CD4-positive, alpha-beta T cell treated with Interleukin-15 for 1 hour (primary cell): ENCODE data around the gene SLC35C1.
"Not testable (repeated sequence)": the region's sequence is repeated elsewhere in the genome, so short reads cannot be mapped to it uniquely, and the experiment has no call there.

Experiments used
- DNase-seq: peaks from one replicate; pipeline ENCODE4 v3.0.0-alpha.2; 2020

Gene SLC35C1

GRCh38 chr11:45791524-45791923 is 13.4 kb upstream of the SLC35C1 start:
- DNase-seq = no peak

- DNase-seq = no peak
These were observed 10.8 kb upstream of the SLC35C1 start for GRCh38 chr11:45794169-45794568.

- no peak for DNase-seq
These were observed 9.6 kb upstream of the SLC35C1 start for GRCh38 chr11:45795379-45795778.

- no peak for DNase-seq
These were observed 8.5 kb upstream of the SLC35C1 start for GRCh38 chr11:45796461-45796861.

- no peak for DNase-seq
These were observed 6.0 kb upstream of the SLC35C1 start for GRCh38 chr11:45798793-45799441.

DNA sequence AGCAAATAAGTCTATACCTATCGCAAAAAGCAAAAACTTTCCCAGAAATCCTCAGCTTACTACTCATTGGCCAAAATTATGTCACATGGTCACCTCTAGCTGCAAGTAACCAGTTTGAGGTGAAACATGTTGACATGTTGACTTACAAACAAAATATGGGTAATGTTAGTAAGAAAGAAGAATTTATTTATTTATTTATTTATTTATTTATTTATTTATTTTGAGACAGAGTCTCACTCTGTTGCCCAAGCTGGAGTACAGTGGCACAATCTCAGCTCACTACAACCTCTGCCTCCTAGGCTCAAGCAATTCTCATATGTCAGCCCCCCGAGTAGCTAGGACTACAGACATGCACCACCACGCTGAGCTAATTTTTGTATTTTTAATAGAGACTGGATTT is 5.4 kb upstream of the SLC35C1 start:
- DNase-seq = no peak

DNA sequence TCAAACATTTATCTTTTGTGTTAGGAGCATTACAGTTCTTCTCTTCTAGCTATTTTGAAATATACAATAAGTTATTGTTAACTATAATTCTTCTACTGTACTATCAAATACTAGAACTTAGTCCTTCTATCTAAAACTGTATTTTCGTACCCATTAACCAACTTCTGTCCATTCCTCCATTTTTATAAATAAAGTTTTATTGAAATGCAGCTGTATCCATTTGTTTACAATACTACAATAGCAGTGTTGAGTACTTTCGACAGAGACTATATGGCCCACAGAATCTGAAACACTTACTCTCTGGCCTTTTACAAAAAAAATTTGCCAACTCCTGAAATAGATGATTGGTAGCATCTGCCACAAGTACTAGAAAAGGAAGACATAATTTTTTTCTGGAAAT is 4.7 kb upstream of the SLC35C1 start:
- no peak for DNase-seq

DNA sequence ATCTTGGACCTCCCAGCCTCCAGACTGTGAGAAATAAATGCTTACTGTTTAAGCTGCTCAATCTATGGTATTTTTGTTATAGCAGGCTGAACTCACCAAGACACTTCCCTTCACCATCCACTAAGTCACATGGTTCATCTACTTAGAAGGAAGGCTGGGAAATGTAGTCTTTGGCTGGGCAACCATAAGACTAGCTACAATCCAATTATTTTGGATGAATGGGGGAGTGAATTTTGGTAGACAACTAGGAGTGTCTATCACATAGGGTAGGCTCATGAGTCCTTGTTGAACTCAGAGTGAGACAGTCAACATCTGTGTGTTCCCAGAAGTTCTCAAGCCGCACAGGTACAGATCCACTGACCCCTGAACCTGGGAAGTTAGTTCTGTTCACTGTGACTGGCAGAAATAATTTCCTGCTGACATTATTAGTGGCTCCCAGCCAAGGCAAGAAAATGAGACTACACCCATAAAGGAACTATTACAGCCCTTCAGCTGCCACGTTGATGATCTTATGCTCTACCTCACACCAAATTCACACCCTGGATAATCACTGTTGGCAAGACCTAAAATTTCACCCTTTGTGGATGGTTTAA is 3.1 kb upstream of the SLC35C1 start:
- DNase-seq = no peak

DNA sequence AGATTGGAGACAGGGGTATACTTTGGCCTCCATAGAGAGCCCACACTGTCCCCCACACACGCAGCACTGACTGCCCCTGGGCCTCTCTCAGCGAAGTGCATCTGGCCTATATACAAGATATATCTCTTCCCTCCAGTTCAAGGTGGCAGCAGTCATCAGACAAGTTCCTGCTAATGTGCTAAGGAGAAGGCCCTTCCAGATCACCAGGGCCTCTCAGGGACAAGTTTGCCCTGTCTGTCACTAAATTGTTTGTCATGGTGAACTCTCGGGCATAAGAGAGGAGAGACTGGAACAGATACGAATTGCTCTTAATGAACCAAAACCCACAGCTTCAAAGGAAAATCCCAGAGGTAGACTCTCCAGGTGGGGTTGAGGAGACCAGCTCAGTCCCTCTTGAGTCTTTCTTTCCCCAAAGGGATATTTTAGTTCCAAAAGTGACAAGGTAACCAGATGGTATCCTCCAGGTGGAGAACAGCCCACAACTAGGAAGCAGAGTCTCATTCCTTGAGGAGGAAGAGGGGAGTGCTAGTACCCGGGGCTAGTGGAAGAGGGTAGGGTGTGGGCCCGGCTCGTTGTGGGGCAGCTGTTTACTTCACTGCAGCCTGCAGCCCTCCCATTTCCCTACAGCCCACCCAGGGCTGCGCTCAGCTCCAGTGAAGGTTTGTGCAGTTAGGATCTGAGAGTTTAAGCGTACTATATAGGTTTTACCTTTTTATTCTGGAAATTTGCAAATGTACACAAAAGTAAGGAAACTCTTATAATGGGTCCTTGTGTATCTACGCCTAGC is 2.2 kb upstream of the SLC35C1 start:
- DNase-seq = no peak

GRCh38 chr11:45803971-45804760 is 783 bp upstream of the SLC35C1 start:
- peak; percentile 54 for DNase-seq

- DNase-seq = no peak
These were observed 539 bp downstream of the SLC35C1 start for GRCh38 chr11:45805305-45806071.

DNA sequence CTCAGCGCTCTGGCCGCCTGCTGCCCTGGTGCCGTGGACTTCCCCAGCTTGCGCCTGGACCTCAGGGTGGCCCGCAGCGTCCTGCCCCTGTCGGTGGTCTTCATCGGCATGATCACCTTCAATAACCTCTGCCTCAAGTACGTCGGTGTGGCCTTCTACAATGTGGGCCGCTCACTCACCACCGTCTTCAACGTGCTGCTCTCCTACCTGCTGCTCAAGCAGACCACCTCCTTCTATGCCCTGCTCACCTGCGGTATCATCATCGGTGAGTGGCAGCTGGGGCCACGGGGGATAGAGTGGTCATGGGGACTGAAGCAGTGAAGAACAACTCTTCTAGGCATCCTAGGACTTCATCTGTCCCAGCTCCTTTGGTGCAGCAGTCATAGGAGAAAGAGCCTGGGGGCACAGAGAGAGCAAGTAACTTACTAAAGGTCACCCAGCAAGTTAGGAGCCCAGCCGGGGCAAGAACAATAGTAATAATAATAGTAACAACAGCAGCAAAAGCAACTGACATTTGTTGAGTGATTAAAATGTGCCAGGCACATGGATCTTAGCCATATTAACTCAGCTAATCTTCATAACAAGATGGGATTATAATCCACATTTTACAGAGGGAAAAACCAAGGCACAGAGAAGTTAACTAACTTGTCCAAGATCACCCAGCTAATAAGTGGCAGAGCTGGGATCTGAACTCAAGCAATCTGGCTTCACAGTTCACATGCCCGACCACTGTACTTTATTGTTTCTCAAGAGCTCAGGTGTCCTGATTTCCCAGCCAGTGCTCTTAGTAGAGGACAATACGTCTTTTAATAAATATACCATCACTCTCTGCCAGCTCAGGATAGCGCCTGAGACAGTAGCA is 1.4 kb downstream of the SLC35C1 start:
- no peak for DNase-seq

DNA sequence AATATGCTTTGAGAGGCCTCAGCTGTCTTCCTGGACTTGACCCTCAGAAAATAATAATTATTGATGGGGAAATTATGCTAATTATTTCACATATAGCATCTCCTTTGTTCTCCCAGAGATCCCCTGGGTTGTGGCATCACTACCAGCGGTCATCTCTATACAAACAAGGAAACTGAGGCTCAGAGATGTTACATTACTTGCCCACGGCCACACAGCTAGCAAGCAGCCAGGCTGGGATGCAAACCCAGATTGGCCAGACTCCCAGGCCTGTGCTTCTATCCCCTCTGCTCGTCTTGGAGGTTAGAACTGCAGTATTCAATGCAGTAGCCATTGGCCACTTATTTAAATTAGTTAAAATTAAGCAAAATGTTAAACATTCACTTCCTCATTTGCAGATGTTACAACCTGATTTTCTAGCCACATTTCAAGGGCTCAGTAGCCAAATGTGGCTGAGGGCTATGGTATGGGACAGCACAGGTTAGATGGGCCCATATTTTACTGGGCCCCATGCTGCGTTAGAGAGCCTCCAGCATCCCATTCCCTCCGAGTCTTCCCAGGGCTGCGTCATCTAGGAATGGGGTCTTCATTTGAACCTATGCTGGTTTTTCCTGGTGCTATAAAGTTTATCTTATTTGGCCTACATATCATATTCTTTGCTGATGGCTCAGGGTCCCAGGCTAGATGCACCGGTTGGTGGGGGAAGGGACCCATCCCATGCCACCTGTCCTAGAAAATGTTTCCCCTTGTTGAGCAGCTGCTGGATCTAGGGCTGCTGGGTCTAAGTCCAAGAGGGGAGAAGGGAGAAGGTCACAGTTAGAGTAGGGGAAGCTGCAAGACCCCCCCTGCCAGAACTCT is 2.2 kb downstream of the SLC35C1 start:
- no peak for DNase-seq

DNA sequence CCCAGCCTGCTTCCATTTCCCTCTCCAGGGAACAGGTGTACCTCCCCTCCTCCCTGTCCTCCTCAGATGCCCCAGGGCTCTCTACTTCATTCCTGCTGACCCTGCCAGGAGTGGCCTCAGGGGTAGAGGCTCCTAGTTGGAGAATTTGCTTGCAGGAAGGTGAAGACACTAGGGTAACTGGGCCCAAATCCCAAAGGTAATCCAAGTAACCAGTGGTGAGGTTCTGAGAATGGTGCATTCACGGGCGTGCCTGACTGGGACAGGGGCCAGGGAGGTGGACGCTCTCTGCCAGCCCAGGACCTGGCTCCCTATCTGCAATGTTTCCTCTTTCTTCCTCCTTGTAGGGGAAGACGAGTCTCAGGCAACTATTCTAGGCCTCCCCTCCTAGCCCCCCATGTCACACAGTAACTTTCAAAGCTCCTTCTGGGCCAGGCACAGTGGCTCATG is 2.9 kb downstream of the SLC35C1 start:
- no peak for DNase-seq

- not testable (repeated sequence) for DNase-seq
These were observed 3.5 kb downstream of the SLC35C1 start for GRCh38 chr11:45808427-45808826.

DNA sequence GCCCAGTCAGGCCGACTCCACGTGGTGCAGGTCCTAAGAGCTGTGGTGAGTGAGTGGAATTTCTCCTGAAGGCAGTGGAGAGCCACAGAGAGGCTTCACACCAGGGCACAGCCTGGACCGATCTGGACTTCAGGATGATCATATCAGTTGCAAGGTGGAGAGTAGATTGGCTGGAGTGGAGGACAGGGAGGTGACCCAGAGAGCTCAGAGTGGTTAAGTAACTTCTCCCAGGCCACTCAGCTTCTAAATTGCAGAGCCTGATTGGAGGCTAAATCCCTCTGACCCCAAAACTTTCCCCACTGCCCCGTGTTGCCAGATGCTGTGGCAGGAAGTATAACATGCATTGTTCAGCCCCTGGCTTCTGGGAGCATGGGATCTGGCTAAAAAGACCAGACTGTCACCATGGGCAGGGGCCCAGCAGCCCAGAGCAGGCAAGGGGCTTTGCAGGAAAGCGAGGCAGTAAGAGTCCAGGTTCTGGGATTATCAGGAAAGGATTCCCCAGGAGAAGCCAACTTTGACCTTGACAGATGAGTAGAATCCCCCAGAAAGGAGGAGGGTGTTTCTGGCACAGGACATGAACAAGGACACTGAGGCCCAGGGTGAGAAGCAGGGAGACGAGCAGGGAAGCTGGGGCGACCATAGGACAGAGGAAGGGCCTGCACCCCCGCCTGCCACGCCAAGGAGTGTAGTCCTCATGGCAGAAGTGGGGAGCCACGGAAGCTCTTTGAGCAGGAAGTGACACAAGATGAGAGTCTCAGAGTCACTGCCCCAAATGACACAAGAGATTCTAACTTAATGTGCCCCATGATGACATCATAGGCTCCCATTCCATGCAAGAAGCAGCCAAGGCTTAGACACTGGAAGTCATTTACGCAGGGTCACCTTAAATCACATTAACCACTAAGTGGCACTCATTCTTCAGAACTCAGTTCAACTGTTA is 4.8 kb downstream of the SLC35C1 start:
- no peak for DNase-seq

GRCh38 chr11:45810431-45811108 is 5.6 kb downstream of the SLC35C1 start:
- DNase-seq = no peak

GRCh38 chr11:45811109-45811435 is 6.1 kb downstream of the SLC35C1 start:
- no peak for DNase-seq
